NB4 (cell line): ENCODE data around the gene CACNA1B.

ENCODE experiments used
- MYC ChIP-seq: IDR thresholded peaks from 2 replicates; pipeline ENCODE4 v1.6.1; 2011; ENCODE audit warnings: low read depth, low read length
- POLR2A ChIP-seq: IDR thresholded peaks from 2 replicates; pipeline ENCODE4 v1.6.1; 2011; ENCODE audit warnings: mild to moderate bottlenecking; ENCODE audit not compliant: insufficient read length; ENCODE audit errors: extremely low read depth
- TF ChIP-seq, protein P1 (sequence below): IDR thresholded peaks from one replicate; pipeline ENCODE4 v1.5.1; 2012; ENCODE audit warnings: low read depth, low read length
- TF ChIP-seq, protein P2 (sequence below): IDR thresholded peaks from 2 replicates; pipeline ENCODE4 v1.6.1; 2011; ENCODE audit warnings: low read depth, low read length

DNA sequence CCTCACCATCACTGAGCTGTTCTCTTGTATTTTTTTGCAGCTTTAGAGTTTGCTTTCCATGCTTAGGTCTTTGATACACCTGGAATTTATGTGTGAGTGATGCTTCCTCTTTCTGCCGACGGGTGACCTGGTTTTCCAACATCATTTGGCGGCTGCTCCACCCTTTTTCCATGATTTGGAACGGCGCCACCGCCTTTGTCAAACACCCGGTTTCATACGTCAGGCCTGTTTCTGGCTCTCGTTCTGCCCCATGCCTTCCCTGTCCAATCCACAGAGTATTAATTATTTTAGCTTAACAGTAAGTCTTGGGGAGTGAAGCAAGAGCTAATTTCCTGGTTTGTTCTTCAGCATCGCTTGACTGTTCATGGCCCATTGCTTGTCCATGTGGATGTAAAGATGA lies 30.2 kb downstream of the CACNA1B start:
- TF ChIP-seq, protein P1, sequence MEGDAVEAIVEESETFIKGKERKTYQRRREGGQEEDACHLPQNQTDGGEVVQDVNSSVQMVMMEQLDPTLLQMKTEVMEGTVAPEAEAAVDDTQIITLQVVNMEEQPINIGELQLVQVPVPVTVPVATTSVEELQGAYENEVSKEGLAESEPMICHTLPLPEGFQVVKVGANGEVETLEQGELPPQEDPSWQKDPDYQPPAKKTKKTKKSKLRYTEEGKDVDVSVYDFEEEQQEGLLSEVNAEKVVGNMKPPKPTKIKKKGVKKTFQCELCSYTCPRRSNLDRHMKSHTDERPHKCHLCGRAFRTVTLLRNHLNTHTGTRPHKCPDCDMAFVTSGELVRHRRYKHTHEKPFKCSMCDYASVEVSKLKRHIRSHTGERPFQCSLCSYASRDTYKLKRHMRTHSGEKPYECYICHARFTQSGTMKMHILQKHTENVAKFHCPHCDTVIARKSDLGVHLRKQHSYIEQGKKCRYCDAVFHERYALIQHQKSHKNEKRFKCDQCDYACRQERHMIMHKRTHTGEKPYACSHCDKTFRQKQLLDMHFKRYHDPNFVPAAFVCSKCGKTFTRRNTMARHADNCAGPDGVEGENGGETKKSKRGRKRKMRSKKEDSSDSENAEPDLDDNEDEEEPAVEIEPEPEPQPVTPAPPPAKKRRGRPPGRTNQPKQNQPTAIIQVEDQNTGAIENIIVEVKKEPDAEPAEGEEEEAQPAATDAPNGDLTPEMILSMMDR = no peak
- TF ChIP-seq, protein P2, sequence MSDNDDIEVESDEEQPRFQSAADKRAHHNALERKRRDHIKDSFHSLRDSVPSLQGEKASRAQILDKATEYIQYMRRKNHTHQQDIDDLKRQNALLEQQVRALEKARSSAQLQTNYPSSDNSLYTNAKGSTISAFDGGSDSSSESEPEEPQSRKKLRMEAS = no peak
- TF ChIP-seq POLR2A (no peak), MYC (no peak)
